ENCODE data around the gene BLTP1.

GRCh38 chr4:122172266-122172665, 20.1 kb downstream of the BLTP1 start:
- TF ChIP-seq POLR2A (IDR thresholded peaks at IDR 0.05) (no peak), CTCF (IDR thresholded peaks at IDR 0.05) (no peak), POLR2AphosphoS5 (IDR thresholded peaks at IDR 0.05) (no peak), EP300 (IDR thresholded peaks at IDR 0.05) (no peak)
